ENCODE results near the gene OVCH1.

OVCH1 gene

GRCh38 chr12:29503283-29503682 is 5.8 kb upstream of the OVCH1 start:
- ATAC-seq: no peak
- TF ChIP-seq GLIS3 (CRISPR knock-in tag; IDR thresholded peaks at IDR 0.05) (no peak), ZFP3 (CRISPR knock-in tag; IDR thresholded peaks at IDR 0.05) (no peak), ZNF565 (CRISPR knock-in tag; conservative IDR thresholded peaks at IDR 0.05; ENCODE audit: low read depth) (no peak), ZNF70 (CRISPR knock-in tag; IDR thresholded peaks at IDR 0.05) (no peak), RARB (CRISPR knock-in tag; IDR thresholded peaks at IDR 0.05) (no peak), ZFP30 (CRISPR knock-in tag; IDR thresholded peaks at IDR 0.05) (no peak), ESRRG (CRISPR knock-in tag; IDR thresholded peaks at IDR 0.05) (no peak), PPARA (CRISPR knock-in tag; IDR thresholded peaks at IDR 0.05; ENCODE audit: borderline replicate concordance) (no peak), TOX (CRISPR knock-in tag; IDR thresholded peaks at IDR 0.05; ENCODE audit: borderline replicate concordance) (no peak), ZC3H10 (CRISPR knock-in tag; IDR thresholded peaks at IDR 0.05) (no peak), BACH2 (CRISPR knock-in tag; IDR thresholded peaks at IDR 0.05; ENCODE audit: borderline replicate concordance) (no peak), OSR1 (CRISPR knock-in tag; IDR thresholded peaks at IDR 0.05) (no peak), CSDC2 (CRISPR knock-in tag; IDR thresholded peaks at IDR 0.05) (no peak)
- TF ChIP-seq, protein P1, sequence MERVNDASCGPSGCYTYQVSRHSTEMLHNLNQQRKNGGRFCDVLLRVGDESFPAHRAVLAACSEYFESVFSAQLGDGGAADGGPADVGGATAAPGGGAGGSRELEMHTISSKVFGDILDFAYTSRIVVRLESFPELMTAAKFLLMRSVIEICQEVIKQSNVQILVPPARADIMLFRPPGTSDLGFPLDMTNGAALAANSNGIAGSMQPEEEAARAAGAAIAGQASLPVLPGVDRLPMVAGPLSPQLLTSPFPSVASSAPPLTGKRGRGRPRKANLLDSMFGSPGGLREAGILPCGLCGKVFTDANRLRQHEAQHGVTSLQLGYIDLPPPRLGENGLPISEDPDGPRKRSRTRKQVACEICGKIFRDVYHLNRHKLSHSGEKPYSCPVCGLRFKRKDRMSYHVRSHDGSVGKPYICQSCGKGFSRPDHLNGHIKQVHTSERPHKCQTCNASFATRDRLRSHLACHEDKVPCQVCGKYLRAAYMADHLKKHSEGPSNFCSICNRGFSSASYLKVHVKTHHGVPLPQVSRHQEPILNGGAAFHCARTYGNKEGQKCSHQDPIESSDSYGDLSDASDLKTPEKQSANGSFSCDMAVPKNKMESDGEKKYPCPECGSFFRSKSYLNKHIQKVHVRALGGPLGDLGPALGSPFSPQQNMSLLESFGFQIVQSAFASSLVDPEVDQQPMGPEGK (CRISPR knock-in tag; IDR thresholded peaks at IDR 0.05; ENCODE audit: borderline replicate concordance): no peak
- TF ChIP-seq, protein P2, sequence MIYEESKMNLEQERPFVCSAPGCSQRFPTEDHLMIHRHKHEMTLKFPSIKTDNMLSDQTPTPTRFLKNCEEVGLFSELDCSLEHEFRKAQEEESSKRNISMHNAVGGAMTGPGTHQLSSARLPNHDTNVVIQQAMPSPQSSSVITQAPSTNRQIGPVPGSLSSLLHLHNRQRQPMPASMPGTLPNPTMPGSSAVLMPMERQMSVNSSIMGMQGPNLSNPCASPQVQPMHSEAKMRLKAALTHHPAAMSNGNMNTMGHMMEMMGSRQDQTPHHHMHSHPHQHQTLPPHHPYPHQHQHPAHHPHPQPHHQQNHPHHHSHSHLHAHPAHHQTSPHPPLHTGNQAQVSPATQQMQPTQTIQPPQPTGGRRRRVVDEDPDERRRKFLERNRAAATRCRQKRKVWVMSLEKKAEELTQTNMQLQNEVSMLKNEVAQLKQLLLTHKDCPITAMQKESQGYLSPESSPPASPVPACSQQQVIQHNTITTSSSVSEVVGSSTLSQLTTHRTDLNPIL (CRISPR knock-in tag; IDR thresholded peaks at IDR 0.05; ENCODE audit: low read depth): no peak
- TF ChIP-seq, protein P3, sequence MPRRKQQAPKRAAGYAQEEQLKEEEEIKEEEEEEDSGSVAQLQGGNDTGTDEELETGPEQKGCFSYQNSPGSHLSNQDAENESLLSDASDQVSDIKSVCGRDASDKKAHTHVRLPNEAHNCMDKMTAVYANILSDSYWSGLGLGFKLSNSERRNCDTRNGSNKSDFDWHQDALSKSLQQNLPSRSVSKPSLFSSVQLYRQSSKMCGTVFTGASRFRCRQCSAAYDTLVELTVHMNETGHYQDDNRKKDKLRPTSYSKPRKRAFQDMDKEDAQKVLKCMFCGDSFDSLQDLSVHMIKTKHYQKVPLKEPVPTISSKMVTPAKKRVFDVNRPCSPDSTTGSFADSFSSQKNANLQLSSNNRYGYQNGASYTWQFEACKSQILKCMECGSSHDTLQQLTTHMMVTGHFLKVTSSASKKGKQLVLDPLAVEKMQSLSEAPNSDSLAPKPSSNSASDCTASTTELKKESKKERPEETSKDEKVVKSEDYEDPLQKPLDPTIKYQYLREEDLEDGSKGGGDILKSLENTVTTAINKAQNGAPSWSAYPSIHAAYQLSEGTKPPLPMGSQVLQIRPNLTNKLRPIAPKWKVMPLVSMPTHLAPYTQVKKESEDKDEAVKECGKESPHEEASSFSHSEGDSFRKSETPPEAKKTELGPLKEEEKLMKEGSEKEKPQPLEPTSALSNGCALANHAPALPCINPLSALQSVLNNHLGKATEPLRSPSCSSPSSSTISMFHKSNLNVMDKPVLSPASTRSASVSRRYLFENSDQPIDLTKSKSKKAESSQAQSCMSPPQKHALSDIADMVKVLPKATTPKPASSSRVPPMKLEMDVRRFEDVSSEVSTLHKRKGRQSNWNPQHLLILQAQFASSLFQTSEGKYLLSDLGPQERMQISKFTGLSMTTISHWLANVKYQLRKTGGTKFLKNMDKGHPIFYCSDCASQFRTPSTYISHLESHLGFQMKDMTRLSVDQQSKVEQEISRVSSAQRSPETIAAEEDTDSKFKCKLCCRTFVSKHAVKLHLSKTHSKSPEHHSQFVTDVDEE (CRISPR knock-in tag; IDR thresholded peaks at IDR 0.05): no peak
- TF ChIP-seq, protein P4, sequence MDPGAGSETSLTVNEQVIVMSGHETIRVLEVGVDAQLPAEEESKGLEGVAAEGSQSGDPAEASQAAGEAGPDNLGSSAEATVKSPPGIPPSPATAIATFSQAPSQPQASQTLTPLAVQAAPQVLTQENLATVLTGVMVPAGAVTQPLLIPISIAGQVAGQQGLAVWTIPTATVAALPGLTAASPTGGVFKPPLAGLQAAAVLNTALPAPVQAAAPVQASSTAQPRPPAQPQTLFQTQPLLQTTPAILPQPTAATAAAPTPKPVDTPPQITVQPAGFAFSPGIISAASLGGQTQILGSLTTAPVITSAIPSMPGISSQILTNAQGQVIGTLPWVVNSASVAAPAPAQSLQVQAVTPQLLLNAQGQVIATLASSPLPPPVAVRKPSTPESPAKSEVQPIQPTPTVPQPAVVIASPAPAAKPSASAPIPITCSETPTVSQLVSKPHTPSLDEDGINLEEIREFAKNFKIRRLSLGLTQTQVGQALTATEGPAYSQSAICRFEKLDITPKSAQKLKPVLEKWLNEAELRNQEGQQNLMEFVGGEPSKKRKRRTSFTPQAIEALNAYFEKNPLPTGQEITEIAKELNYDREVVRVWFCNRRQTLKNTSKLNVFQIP (CRISPR knock-in tag; IDR thresholded peaks at IDR 0.05; ENCODE audit: borderline replicate concordance, low read depth): no peak

GRCh38 chr12:29499235-29499634 is 1.7 kb upstream of the OVCH1 start:
- TF ChIP-seq, protein P3 (CRISPR knock-in tag; IDR thresholded peaks at IDR 0.05): no peak
- TF ChIP-seq ZNF8 (CRISPR knock-in tag; IDR thresholded peaks at IDR 0.05): no peak
- TF ChIP-seq ZNF565 (CRISPR knock-in tag; conservative IDR thresholded peaks at IDR 0.05; ENCODE audit: low read depth): no peak
- no peak for TF ChIP-seq TCF4 (CRISPR knock-in tag; IDR thresholded peaks at IDR 0.05; ENCODE audit: borderline replicate concordance)
- TF ChIP-seq GLIS3 (CRISPR knock-in tag; IDR thresholded peaks at IDR 0.05): no peak
- TF ChIP-seq, protein P2 (CRISPR knock-in tag; IDR thresholded peaks at IDR 0.05; ENCODE audit: low read depth): no peak
- no peak for TF ChIP-seq BACH2 (CRISPR knock-in tag; IDR thresholded peaks at IDR 0.05; ENCODE audit: borderline replicate concordance)
- TF ChIP-seq CSDC2 (CRISPR knock-in tag; IDR thresholded peaks at IDR 0.05): no peak
- TF ChIP-seq ZFP3 (CRISPR knock-in tag; IDR thresholded peaks at IDR 0.05): no peak
- TF ChIP-seq ESRRG (CRISPR knock-in tag; IDR thresholded peaks at IDR 0.05): no peak
- TF ChIP-seq RARB (CRISPR knock-in tag; IDR thresholded peaks at IDR 0.05): no peak
- TF ChIP-seq, protein P1 (CRISPR knock-in tag; IDR thresholded peaks at IDR 0.05; ENCODE audit: borderline replicate concordance): no peak
- no peak for TF ChIP-seq ARNTL (CRISPR knock-in tag; IDR thresholded peaks at IDR 0.05; ENCODE audit: borderline replicate concordance, low read depth)
- TF ChIP-seq OSR1 (CRISPR knock-in tag; IDR thresholded peaks at IDR 0.05): no peak
- no peak for TF ChIP-seq ZNF70 (CRISPR knock-in tag; IDR thresholded peaks at IDR 0.05)
- TF ChIP-seq ZC3H10 (CRISPR knock-in tag; IDR thresholded peaks at IDR 0.05): no peak
- TF ChIP-seq PPARA (CRISPR knock-in tag; IDR thresholded peaks at IDR 0.05; ENCODE audit: borderline replicate concordance): no peak
- no peak for ATAC-seq
